ENCODE data around the gene PHKG1.
"Not testable (repeated sequence)": the region's sequence is repeated elsewhere in the genome, so short reads cannot be mapped to it uniquely, and the experiment has no call there.

Gene PHKG1

DNA sequence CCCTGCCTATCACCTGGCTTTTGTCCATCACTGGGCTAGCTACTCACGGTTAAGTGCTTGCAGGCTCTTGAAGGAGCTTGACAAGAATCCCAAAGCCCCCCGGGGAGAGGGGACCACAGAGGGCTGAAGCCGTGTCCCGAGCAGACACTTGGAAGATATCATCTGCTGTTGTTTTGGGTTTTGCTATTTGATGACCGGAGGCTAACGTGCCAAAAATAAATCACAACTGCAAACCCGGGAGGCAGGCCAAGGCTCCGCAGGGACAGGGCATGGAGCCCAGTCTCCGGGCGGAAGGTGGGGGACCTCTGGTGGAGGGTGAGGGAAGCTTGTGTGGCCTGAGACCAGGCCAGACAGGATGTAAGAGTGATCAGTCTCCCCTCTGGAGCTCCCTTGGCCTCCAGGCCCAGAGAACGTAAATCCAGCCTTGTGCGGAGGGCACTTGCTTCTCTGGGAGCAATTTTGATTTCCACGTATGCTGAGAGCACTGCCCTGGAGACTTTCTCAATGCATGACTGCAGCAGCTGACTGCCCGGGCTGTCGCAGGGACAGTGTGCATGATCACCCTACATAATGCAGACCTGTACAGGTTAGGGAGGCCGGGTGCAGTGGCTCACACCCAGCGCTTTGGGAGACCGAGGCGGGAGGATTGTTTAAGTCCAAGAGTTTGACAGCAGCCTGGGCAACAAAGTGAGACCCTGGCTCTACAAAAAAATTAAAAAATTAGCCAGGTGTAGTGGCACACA is at the start of gene PHKG1:
PHKG1 (minus strand) TSS at position 164 of the 743 bp plus-strand sequence. CDS start 4,011 bp downstream, outside the sequence.
- no peak within 1 kb of the TSS for H3K4me3 ChIP-seq (ENCODE audit: low read length)
- TF ChIP-seq ZNF274 (IDR thresholded peaks at IDR 0.05; ENCODE audit: low read depth, low read length): no peak

DNA sequence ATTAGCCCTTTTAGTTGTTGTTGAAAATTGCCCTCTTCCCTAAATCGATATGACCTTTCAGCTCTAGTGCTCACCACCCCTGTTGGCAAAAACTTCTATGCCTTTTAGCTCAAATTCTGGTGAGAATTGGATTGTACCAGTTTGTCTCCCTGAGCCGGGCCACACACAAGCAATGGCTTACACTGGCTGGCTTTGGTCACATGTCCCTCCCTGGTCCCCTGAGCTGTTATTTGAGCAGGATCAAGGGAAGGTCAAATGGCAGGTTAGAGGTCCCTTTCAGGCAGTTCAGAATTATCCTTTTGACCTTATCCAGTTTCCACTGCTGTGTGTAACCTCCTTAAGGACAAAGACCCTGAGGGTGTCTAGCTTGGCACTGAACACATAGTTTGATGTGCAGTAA is 38.3 kb upstream of the PHKG1 start:
- H3K4me3 ChIP-seq (ENCODE audit: low read length): not testable (repeated sequence)

DNA sequence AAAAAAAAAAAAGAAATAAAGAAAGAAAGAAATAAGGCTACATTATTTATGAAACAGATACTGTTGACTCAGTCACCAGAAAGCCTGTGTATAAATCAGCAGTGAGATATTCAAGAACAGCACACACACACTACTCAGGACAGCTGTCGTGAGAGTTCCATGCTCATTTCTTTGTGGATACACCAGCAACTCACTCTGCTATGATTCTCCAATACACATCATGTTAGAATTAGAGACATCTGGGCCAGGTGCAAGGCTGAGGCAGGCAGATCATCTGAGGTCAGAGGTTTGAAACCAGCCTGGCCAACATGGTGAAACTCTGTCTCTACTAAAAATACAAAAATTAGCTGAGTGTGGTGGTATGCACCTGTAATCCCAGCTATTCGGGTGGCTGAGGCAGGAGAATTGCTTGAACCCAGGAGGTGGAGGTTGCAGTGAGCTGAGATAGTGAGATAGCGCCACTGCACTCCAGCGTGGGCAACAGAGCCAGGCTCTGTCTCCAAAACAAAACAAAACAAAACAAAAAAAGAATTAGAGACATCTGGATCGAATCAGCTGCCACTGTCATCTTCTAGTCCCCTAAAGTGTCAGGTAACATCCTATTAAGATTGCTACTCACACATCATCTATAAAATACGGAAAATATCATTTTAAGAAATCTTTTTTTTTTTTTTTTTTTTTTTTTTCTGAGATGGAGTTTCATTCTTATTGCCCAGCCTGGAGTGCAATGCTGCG is 34.7 kb upstream of the PHKG1 start:
- no peak overlapping the region for H3K4me3 ChIP-seq (ENCODE audit: low read length)
- no peak for TF ChIP-seq ZNF274 (IDR thresholded peaks at IDR 0.05; ENCODE audit: low read depth, low read length)

DNA sequence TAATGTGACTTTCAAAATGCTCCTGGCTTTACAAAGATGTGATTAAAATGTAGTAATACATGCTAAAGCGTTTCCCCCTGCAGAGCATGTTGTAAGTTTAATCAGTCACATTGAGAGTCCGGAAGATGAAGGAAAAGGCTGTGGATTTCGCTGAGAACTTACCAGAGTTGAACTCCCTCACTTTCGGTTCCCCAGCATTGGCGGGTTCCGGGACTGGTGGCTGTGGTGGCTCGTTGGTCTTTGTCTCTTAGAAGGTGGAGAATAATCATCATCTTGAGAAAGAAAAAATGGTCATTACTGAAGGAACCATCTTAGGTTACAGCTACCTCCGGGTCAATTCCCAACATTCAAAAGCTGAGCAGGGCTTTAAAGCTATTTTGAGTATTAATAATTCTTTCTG is 33.1 kb upstream of the PHKG1 start:
- no peak for TF ChIP-seq ZNF274 (IDR thresholded peaks at IDR 0.05; ENCODE audit: low read depth, low read length)
- no peak overlapping the region for H3K4me3 ChIP-seq (ENCODE audit: low read length)

DNA sequence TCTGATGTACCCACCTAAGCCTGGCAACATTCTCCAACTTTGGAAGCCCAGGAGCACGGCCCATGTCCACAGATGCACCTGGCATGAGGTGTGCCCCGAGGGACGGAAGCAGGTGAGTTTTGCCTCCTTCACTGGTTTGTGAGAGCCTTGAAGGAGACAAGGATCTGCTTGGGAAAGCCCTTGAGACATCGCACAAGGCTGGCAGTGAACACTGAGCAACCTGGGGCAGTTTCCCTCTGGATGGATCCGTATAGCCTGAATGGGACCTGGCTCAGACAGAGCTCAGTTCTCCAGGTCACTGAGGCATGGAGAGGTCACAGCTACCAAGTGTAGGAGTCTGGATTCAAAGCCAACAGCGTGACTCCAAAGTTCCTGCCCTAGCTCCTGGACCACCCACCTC is 32.2 kb upstream of the PHKG1 start:
- H3K4me3 ChIP-seq (ENCODE audit: low read length): no peak overlapping the region
- no peak for TF ChIP-seq ZNF274 (IDR thresholded peaks at IDR 0.05; ENCODE audit: low read depth, low read length)

DNA sequence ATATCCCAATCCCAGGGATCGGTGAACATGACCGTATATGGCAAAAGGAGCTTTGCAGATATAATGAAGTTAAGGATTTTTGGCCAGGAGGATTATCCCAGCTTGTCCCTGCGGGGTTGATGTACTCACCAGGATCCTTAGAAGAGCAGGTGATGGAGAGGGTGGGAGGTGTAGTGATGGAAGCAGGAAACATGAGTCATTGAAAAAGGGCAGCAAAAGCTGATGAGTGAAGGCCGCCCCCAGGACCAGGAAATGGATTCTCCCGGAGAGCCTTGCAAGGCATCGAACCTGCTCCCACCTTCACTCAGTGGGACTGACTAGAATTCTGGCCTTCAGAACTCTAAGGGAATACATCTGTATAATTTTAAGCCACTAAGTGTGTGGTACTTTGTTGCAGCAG is 28.7 kb upstream of the PHKG1 start:
- no peak for TF ChIP-seq ZNF274 (IDR thresholded peaks at IDR 0.05; ENCODE audit: low read depth, low read length)
- no peak overlapping the region for H3K4me3 ChIP-seq (ENCODE audit: low read length)

DNA sequence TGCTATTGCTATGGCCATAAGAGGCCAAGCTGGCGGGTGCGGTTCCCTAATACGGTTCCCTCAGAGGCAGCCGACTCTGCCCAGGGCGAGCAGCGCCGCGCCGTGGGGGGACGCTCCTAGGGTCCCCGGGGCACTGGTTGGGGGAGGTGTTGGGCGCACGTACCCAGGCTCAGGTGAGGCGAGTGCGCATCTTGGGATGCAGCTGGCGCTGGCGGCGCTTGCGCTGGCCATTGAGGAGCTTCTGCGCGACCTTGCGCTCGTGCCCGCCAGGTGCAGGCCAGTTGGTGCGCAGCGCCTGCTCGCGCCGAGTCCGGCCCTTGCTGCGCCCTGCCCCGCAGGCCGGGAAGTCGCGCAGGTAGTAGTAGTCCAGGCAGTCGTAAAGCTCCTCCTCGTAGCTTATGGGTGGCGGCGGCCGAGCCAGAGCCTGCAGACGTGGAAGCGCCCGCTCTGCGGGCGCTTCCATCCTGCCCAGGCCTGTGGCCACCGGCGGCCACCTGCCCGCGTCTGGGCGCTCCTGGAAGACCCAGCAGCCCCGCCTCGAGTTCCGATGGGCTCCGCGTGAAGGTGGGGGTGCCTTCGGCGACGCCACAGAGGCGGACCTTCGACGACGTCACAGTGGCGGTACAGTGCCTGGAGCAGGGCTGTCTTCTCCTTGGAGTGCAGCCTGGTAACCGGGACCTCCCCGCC is 23.2 kb upstream of the PHKG1 start, which contains the start of gene NUPR2:
NUPR2 (minus strand) TSS at position 566 of the 687 bp plus-strand sequence; CDS start at position 463, 103 bp downstream.
- H3K4me3 ChIP-seq (ENCODE audit: low read length): no peak within 1 kb of the TSS
- no peak for TF ChIP-seq ZNF274 (IDR thresholded peaks at IDR 0.05; ENCODE audit: low read depth, low read length)

DNA sequence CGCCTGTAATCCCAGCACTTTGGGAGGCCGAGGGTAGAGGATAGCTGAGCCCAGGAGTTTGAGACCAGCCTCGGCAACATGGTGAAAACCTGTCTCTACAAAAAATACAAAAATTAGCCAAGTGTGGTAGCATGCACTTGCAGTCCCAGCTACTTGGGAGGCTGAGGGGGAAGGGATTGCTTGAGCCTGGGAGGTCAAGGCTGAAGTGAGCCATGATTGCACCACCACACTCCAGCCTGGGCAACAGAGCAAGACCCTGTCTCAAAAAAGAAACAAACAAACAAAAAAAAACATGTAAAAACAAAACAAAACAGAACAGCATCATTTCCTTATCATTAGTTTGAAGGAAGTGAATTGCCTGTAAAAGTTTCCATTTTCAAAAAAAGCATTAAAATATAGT is 19.5 kb upstream of the PHKG1 start:
- not testable (repeated sequence) for H3K4me3 ChIP-seq (ENCODE audit: low read length)

DNA sequence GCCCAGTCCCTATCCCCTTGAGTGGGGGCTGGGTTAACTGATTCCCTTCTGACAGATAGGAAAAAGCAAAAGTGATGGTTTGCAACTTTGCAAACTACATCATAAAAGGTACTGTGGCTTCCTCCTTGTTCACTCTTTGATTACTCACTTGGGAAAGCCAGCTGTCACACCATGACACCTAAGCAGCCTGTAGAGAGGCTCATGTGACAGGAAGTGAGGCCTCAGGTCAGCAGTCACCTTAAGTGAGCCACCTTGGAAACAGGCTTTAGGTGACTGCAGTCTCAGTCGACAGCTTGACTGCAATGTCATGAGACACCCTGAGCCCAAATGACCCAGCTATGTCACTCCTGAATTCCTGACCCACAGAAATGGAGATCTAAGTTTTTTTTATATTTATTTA is 17.9 kb upstream of the PHKG1 start:
- no peak for TF ChIP-seq ZNF274 (IDR thresholded peaks at IDR 0.05; ENCODE audit: low read depth, low read length)
- no peak overlapping the region for H3K4me3 ChIP-seq (ENCODE audit: low read length)

DNA sequence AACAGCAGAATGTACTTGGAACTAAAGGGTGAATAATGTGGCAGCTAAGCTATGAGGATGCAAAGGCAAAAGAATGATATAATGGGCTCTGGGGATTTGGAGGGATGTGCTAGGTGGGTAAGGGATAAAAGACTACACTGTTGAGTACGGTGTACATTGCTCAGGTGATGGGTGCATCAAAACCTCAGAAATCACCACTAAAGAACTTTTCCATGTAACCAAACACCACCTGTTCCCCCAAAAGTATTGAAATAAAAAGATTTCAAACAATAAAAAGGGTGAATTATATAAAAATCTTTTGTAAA is 15.2 kb upstream of the PHKG1 start:
- H3K4me3 ChIP-seq (ENCODE audit: low read length): no peak overlapping the region
- TF ChIP-seq ZNF274 (IDR thresholded peaks at IDR 0.05; ENCODE audit: low read depth, low read length): no peak

DNA sequence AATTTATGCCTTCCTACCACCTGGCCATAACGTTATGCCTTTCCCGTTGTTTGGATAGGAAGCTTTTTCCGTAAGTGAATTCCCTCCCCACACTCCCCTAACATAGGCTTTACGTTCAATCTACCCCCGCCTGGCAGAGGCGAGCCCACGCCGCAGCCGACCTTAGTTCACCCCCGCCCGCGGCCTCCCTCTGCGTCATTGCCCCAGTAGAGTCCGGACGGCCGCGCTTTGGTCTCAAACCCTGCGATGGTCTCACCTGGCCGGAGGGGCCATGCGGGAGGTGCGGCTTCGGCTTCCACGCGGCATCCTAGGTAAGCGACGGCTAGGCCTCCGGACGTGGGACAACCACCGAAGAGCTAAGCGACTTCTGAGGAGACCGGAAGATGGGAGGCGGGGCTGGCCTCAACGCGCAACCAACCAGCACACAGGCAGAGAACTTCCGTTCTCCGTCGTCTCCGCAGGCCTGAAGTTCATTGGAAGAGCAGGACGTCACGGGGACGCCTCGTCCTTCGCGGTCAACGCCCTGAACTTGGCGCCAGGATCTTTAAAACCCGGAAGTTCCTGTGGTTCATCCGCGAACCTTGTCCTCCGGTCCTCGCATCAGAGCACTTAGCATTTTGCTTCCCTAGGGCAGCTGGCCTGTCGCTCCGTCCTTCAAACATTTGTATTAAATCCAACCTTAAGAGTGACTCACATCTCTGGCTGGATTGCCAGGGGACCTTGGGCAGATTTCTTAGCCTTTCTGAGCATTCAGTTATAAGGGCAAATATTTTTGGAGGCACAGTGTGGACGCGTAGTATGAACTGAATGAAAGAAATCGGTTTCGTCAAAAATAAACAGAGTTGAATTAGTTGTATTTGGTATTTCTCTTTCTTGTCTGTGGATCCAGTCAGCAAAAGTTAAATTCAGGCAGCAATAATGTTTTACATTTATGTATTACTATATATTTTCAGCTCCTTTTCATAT is 13.6 kb upstream of the PHKG1 start, which contains the start of gene CHCHD2:
CHCHD2 (minus strand) TSS at position 369 of the 966 bp plus-strand sequence; CDS start at position 306, 63 bp downstream.
- peak within 1 kb of the TSS; percentile 97 for H3K4me3 ChIP-seq (ENCODE audit: low read length)
- no peak for TF ChIP-seq ZNF274 (IDR thresholded peaks at IDR 0.05; ENCODE audit: low read depth, low read length)

DNA sequence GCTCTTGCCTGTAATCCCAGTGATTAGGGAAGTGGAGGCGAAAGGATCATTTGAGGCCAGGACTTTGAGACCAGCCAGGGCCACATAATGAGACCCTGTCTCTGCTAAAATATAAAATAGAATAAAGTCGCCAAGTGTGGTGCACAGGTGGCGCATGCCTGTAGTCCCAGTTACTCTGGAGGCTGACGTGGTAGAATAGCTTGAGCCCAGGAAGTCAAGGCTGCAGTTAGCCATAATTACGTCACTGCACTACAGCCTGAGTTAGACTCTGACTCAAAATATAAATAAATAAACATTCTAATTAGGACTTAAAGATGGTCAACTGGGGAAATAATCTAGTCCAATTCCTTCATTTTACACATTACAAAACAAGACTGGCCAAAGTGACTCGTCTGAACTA is 12.8 kb upstream of the PHKG1 start:
- H3K4me3 ChIP-seq (ENCODE audit: low read length): peak overlapping the region; percentile 97
- TF ChIP-seq ZNF274 (IDR thresholded peaks at IDR 0.05; ENCODE audit: low read depth, low read length): no peak

DNA sequence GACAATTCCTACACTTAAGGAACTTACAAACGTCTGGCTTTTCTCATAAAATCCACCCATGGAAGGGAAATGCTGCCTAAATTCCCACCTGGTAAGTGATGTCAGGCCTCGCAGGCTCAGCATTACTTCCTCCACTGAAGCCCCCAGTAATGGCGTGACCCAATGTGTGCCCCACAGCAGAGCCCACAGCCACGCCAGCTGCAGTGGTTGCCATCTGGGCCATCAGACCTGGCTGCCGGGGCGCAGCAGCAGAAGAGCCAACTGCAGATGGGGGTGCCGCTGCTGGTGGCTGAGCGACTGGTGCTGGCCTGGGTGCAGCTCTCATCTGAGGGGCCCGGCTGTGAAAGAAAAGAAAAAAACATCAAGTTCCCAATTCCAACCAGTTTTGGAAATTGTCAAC is 11.4 kb upstream of the PHKG1 start:
- not testable (repeated sequence) for H3K4me3 ChIP-seq (ENCODE audit: low read length)

DNA sequence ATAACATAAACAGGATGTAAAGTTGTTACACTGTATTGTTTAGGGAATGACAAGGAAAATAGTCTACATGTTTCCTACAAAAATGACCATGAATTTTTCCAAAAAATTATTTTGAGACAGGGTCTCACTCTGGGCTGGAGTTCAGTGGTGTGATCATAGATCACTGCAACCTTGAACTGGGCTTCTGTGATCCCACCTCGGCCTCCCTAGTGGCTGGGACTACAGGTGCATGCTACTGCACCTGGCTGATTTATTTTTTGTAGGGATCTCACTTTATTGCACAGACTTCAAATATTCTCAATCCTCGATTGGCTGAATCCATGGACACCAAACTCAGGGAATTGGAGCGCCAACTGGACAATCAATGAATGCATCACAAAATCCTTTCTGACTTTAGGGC is 6.9 kb upstream of the PHKG1 start:
- no peak overlapping the region for H3K4me3 ChIP-seq (ENCODE audit: low read length)
- TF ChIP-seq ZNF274 (IDR thresholded peaks at IDR 0.05; ENCODE audit: low read depth, low read length): no peak

DNA sequence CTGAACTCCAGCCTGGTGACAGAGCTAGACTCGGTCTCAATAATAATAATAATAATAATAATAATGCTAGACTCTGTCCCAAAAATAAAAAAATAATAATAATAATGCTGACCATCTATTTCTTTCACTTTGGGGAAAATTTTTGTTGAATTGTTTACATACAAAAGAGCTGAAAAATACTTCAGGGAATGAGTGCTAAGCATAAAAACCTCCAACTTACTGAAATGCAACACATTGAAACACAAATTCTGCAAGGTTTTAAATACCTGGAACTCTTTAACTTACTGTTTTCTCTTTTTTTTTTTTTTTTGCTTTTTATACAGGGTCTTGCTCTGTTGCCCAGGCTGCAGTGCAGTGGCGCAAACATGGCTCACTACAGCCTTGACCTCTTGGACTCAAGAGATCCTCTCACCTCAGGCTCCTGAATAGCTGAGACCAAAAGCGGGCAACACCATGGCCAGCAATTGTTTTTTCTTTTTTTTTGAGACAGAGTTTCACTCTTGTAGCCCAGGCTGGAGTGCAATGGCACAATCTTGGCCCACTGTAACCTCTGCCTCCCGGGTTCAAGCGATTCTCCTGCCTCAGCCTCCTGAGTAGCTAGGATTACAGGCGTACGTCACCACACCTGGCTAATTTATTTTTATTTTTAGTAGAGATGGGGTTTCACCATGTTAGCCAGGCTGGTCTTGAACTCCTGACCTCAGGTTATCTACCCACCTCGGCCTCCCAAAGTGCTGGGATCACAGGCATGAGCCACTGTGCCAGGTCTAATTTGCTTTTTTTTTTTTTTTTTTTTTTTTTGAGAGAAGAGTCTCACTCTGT is 5.6 kb upstream of the PHKG1 start:
- H3K4me3 ChIP-seq (ENCODE audit: low read length): not testable (repeated sequence)
